Psoas muscle (tissue), 8 donors: ENCODE results near the gene SORCS1. TPM values are rescaled to one million over a fixed set of nuclear protein-coding genes. Genes with fewer than 3 reads are reported as not detected.
"Not testable (repeated sequence)": the region's sequence is repeated elsewhere in the genome, so short reads cannot be mapped to it uniquely, and the experiment has no call there.

Source experiments
- ATAC-seq, 4 donors: fragments of 200-7000 bp; cut with Tn5 transposase; one replicate each; pipeline ENCODE4 v1.9.1; 2020; ENCODE audit warnings: moderate library complexity in 3 of 4, mild to moderate bottlenecking in 2 of 4
- DNase-seq, 2 donors: peaks; one replicate each; pipeline ENCODE4 v3.0.0-alpha.2; 2020
- H3K27ac ChIP-seq: fragments of 200-600 bp; one replicate; pipeline ENCODE4 v1.8.0; 2022
- H3K27me3 ChIP-seq, 3 donors: fragments of 200-600 bp in 1 of 3; one replicate each; pipeline versions ENCODE4 v1.6.1 to v1.8.0; 2013 to 2022; ENCODE audit warnings: low read length in 2 of 3, mild to moderate bottlenecking in 2 of 3, moderate library complexity in 1 of 3; ENCODE audit not compliant: insufficient read depth in 3 of 3
- H3K36me3 ChIP-seq, 2 donors: fragments of 200-600 bp in 1 of 2; one replicate each; pipeline versions ENCODE4 v1.6.1 to v1.8.0; 2013 to 2022; ENCODE audit warnings: low read depth in 1 of 2, mild to moderate bottlenecking in 1 of 2, moderate library complexity in 1 of 2; ENCODE audit not compliant: insufficient read depth in 1 of 2
- H3K4me1 ChIP-seq: fragments of 200-600 bp; one replicate; pipeline ENCODE4 v1.8.0; 2022
- H3K4me3 ChIP-seq: fragments of 200-600 bp; one replicate; pipeline ENCODE4 v1.8.0; 2022; ENCODE audit warnings: mild to moderate bottlenecking
- H3K9me3 ChIP-seq: fragments of 200-600 bp; one replicate; pipeline ENCODE4 v1.8.0; 2022
- CTCF ChIP-seq: fragments of 200-600 bp; IDR thresholded peaks from one replicate; pipeline ENCODE4 v1.8.0; 2022; ENCODE audit warnings: antibody characterized with exemption
- WGBS, 3 donors: extraction: QIAGEN DNeasy Blood & Tissue Kit; methylation state at CpG; one replicate each; pipeline versions ENCODE4 v1.1.6 to v1.1.7; 2013; 5-methylcytosine and 5-hydroxymethylcytosine counted together
- intact Hi-C, 2 donors: fragments of 100-400 bp; cut with DNase I; formaldehyde crosslinking; loops; one replicate each; pipeline versions ENCODE4 v1.11.0 to v1.14.2; 2022
- polyA plus RNA-seq, 3 donors: library from polyadenylated mRNA; stranded (reverse); fragments of 200-250 nt; gene quantifications; one replicate each; pipeline ENCODE4 v1.2.3, GENCODE V29; 2013
- total RNA-seq, 4 donors: library from RNA; stranded (reverse); fragmentation: NEBNext Ultra II Directional in 2 of 4; extraction: Animal tissue kit (Norgen Biotek cat#: 25700) in 2 of 4; gene quantifications; one replicate each; pipeline versions ENCODE4 v1.2.1 to v1.2.4, GENCODE V29; 2021 to 2023
- donor health status: healthy with polysubstance abuse.
- donor health status: DM: no; HTN: no; CAD: no; lungs with moderate emphysema.
- donor health status: Bipolar disorder and iron deficiency.
- donor health status: healthy.
- donor health status: DM: yes; HTN: yes; CAD: no.
- donor health status: DM: no; HTN: no; CAD: no.
- donor health status: DM: no; HTN: no; CAD: no.
- donor health status: DM: yes; HTN: yes; CAD: no.

Gene SORCS1
- total and polyA plus RNA-seq, 7 donors: 0.03 to 0.36 (median 0.25) TPM; not detected in 1

- H3K36me3 ChIP-seq: no peaks in the 10 kb centered on the region
- intact Hi-C loops: no loop called here
- H3K27me3 ChIP-seq: no peaks in the 10 kb centered on the region
- no peaks in the 10 kb centered on the region for H3K9me3 ChIP-seq
- no peak for DNase-seq
- no peaks in the 10 kb centered on the region for H3K4me1 ChIP-seq
- ATAC-seq: no peak
- WGBS, 3 donors: 81 to 89% (median 87%) methylated on average over 2 of the region's 2 CpGs
- no peak overlapping the region for H3K4me3 ChIP-seq
- TF ChIP-seq CTCF: no peak
- no peak overlapping the region for H3K27ac ChIP-seq
Observed at GRCh38 chr10:107028236-107028635, 136.3 kb downstream of the SORCS1 start.

DNA sequence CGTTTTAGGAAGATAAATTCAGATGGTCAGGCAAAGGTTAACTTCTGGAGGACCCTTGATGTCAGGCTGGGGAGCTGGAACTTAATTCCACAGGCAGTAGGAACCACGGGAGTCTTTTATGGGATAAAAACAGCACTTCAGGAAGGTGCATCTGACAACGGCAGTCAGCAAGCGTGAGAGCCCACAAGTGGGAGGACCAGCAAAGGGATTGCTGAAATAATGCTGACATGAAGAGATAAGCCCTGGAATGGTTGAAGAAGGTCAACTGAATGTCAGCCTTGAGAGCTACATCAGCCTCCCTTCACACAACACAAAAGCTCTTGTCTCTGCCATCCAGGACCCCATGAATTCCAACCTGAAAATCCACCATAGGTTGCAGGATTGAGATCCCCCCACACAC is 138.8 kb downstream of the SORCS1 start:
- DNase-seq (no peak), ATAC-seq (no peak)
- intact Hi-C loops: no loop called here
- Histone ChIP-seq H3K4me3 (no peak overlapping the region), H3K9me3 (no peaks in the 10 kb centered on the region), H3K27me3 (no peaks in the 10 kb centered on the region), H3K36me3 (no peaks in the 10 kb centered on the region), H3K4me1 (no peaks in the 10 kb centered on the region), H3K27ac (no peak overlapping the region)
- no peak for TF ChIP-seq CTCF
- 28 to 45% (median 33%) methylated on average over 4 of the region's 4 CpGs for WGBS, 3 donors

DNA sequence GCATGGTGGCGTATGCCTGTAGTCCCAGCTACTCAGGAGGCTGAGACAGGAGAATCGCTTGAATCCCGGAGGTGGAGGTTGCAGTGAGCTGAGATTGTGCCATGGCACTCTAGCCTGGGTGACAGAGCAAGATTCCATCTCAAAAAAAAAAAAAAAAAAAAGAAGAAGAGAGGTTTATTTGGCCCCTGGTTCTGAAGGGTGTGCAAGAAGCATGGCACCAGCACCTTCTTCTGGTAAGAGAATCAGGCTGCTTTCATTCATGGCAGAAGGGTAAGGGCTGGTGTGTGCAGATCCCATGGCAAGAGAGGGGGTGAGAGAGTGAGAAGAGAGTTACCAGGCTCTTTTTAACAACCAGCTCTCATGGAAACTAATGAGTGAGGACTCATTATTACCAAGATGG is 140.5 kb downstream of the SORCS1 start:
- 88 to 94% (median 92%) methylated on average over 3 of the region's 3 CpGs for WGBS, 3 donors
- H3K36me3 ChIP-seq, H3K27me3 ChIP-seq, ATAC-seq, H3K9me3 ChIP-seq, H3K27ac ChIP-seq, H3K4me1 ChIP-seq, H3K4me3 ChIP-seq, intact Hi-C loops, DNase-seq: not testable (repeated sequence)

DNA sequence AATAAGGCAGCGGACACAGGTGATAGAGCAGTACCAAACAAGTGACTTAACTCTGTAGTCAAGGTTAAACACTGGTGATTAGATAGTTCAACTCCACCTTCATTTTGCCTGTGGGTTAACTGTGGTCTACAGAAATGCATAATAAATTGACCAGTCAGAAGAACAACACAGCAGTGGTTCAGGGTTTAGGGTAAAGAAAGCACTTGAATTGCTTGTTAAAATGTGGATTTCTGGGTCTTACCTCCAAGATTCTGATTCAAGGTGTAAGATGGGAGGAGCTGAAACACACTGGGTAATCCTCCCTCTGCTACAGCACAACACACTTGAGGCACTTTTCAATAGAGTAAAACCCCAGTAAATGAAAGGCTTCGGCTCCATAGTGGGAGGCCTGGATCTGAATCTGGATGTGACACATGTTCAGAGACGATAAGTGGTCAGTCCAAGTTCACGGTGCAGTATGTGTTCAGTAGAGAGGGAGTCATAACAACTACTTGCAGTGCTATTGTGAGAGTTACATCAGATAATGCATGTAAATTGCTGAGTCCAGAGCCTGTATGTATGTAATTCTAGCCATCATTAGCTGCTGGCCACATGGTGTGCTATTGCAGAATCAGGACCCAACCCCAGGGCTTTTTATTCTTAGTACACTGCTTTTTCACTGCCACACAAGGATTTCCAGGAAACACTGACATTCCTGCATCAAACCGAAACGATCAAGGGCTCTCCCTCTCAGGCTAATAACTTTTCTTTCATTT is 141.7 kb downstream of the SORCS1 start:
- DNase-seq (no peak), ATAC-seq (no peak)
- Histone ChIP-seq H3K9me3 (no peaks in the 10 kb centered on the region), H3K4me1 (no peaks in the 10 kb centered on the region), H3K27ac (no peak overlapping the region), H3K27me3 (no peaks in the 10 kb centered on the region), H3K4me3 (no peak overlapping the region), H3K36me3 (no peaks in the 10 kb centered on the region)
- intact Hi-C loops: no loop called here
- 51 to 56% (median 54%) methylated on average over 6 of the region's 6 CpGs for WGBS, 3 donors
- TF ChIP-seq CTCF: no peak

- H3K27me3 ChIP-seq: no peaks in the 10 kb centered on the region
- H3K4me1 ChIP-seq: no peaks in the 10 kb centered on the region
- TF ChIP-seq CTCF: no peak
- 46 to 53% (median 46%) methylated on average over 2 of the region's 2 CpGs for WGBS, 3 donors
- no peak overlapping the region for H3K4me3 ChIP-seq
- no peaks in the 10 kb centered on the region for H3K36me3 ChIP-seq
- ATAC-seq (no peak), DNase-seq (no peak)
- no peaks in the 10 kb centered on the region for H3K9me3 ChIP-seq
- H3K27ac ChIP-seq: no peak overlapping the region
- intact Hi-C loops: no loop called here
Observed at GRCh38 chr10:107019154-107019553, 145.4 kb downstream of the SORCS1 start.
